Sigmoid colon (tissue), 7 donors: ENCODE measurements around the gene REPS2. TPM values are rescaled to one million over a fixed set of nuclear protein-coding genes. Genes with fewer than 3 reads are reported as not detected.

ENCODE experiments used
- DNase-seq: peaks from one replicate; pipeline ENCODE4 v3.0.0-alpha.2; 2019
- H3K27ac ChIP-seq, 4 donors: fragments of 200-600 bp; sonication (generic); one replicate each; pipeline ENCODE4 v1.5.1; 2016 to 2019; ENCODE audit warnings: mild to moderate bottlenecking in 1 of 4
- H3K27me3 ChIP-seq, 3 donors: fragments of 200-600 bp; sonication (generic); one replicate each; pipeline ENCODE4 v1.5.1; 2019; ENCODE audit warnings: mild to moderate bottlenecking in 1 of 3
- H3K36me3 ChIP-seq, 4 donors: fragments of 200-600 bp; sonication (generic); one replicate each; pipeline ENCODE4 v1.5.1; 2016 to 2019
- H3K4me1 ChIP-seq, 4 donors: fragments of 200-600 bp; sonication (generic); one replicate each; pipeline ENCODE4 v1.5.1; 2017 to 2019
- H3K4me3 ChIP-seq, 4 donors: fragments of 200-600 bp; sonication (generic); one replicate each; pipeline ENCODE4 v1.5.1; 2017 to 2019; ENCODE audit warnings: mild to moderate bottlenecking in 2 of 4, moderate library complexity in 1 of 4
- H3K9me3 ChIP-seq, 4 donors: fragments of 200-600 bp in 3 of 4; sonication (generic) in 3 of 4; one replicate each; pipeline versions ENCODE4 v1.5.1 to v1.6.1; 2013 to 2019
- CTCF ChIP-seq, 4 experiments: fragments of 450-650 bp in 3 of 4; fragments of 200-600 bp in 1 of 4; IDR thresholded peaks; one replicate each; pipeline ENCODE4 v1.5.1; 2016 to 2019; ENCODE audit warnings: antibody characterized with exemption in 4 of 4, mild to moderate bottlenecking in 3 of 4, moderate library complexity in 2 of 4
- EP300 ChIP-seq, 4 donors: sonication (generic); formaldehyde crosslinking; IDR thresholded peaks; one replicate each; pipeline ENCODE4 v1.6.1; 2017; ENCODE audit warnings: antibody characterized with exemption in 4 of 4
- POLR2A ChIP-seq, 2 donors: fragments of 450-650 bp; IDR thresholded peaks; one replicate each; pipeline ENCODE4 v1.6.1; 2016; ENCODE audit warnings: antibody characterized with exemption in 2 of 2, mild to moderate bottlenecking in 2 of 2, moderate library complexity in 2 of 2
- POLR2AphosphoS5 ChIP-seq, 4 donors: sonication (generic); formaldehyde crosslinking; IDR thresholded peaks; one replicate each; pipeline ENCODE4 v1.6.1; 2017; ENCODE audit warnings: antibody characterized with exemption in 4 of 4
- WGBS, 2 donors: extraction: QIAGEN DNeasy Blood & Tissue Kit; methylation state at CpG; one replicate each; pipeline ENCODE4 v1.1.7; 2013; 5-methylcytosine and 5-hydroxymethylcytosine counted together
- intact Hi-C: fragments of 100-400 bp; cut with DNase I; formaldehyde crosslinking; loops from one replicate; pipeline ENCODE4 v1.15.1; 2023
- polyA plus RNA-seq, 3 donors: library from polyadenylated mRNA; stranded (reverse); fragments of 200-250 nt; gene quantifications; one replicate each; pipeline ENCODE4 v1.2.3, GENCODE V29; 2013
- small RNA-seq, 3 donors: library from RNA; depleted of rRNA; stranded (forward); fragments of <200 nt; gene quantifications; one replicate each; pipeline ENCODE3, GENCODE V24; 2016
- total RNA-seq, 4 donors: library from RNA; depleted of rRNA; stranded (reverse); fragments of >200 nt; gene quantifications; one replicate each; pipeline ENCODE4 v1.1.0, GENCODE V29; 2016
- donor health status: healthy with polysubstance abuse.
- donor health status: Bipolar disorder and iron deficiency.
- donor health status: healthy.

Gene REPS2
- total and polyA plus RNA-seq, 7 donors = 2.4 to 10.9 (median 6.1) TPM

GRCh38 chrX:17187136-17187756 lies 240.8 kb downstream of the REPS2 start:
- H3K27ac ChIP-seq = no peak overlapping the region
- no peaks in the 10 kb centered on the region for H3K36me3 ChIP-seq
- TF ChIP-seq CTCF (IDR thresholded peaks at IDR 0.05) (no peak), POLR2A (IDR thresholded peaks at IDR 0.05) (no peak), EP300 (IDR thresholded peaks at IDR 0.05) (no peak), POLR2AphosphoS5 (IDR thresholded peaks at IDR 0.05) (no peak)
- no peaks in the 10 kb centered on the region for H3K9me3 ChIP-seq
- H3K27me3 ChIP-seq = no peaks in the 10 kb centered on the region
- intact Hi-C loops = no loop called here
- H3K4me1 ChIP-seq = peaks cover 0 to 6% (median 0%) of the 10 kb centered on the region in 4 donors
- WGBS, 2 donors = 80 to 92% methylated on average over 7 of the region's 7 CpGs
- DNase-seq = no peak
- H3K4me3 ChIP-seq = no peak overlapping the region

DNA sequence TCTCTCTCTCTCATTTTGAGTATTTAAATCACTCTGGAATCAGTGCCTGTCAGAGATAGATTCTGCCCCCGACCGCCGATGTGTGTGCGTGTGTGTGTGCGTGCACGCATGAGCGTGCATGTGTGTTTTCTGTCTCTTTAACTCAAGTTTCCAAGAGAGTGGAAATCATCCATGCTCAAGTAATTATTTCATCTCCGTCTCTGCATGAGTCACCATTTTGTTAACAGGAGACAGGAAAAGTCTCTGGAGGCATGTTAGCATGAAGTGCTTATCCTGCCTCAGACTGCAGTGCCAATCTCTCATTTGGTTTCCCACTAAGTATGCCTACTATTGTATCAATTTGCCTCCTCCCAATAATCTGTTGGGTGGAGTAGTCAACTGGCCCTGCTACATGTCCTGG lies 245.6 kb downstream of the REPS2 start:
- Histone ChIP-seq H3K4me1 (peaks cover 0 to 4% (median 0%) of the 10 kb centered on the region in 4 donors), H3K27me3 (no peaks in the 10 kb centered on the region), H3K36me3 (no peaks in the 10 kb centered on the region), H3K9me3 (no peaks in the 10 kb centered on the region), H3K4me3 (no peak overlapping the region), H3K27ac (no peak overlapping the region)
- WGBS, 2 donors = 95 to 96% methylated on average over 8 of the region's 8 CpGs
- TF ChIP-seq EP300 (IDR thresholded peaks at IDR 0.05) (no peak), POLR2AphosphoS5 (IDR thresholded peaks at IDR 0.05) (no peak), POLR2A (IDR thresholded peaks at IDR 0.05) (no peak), CTCF (IDR thresholded peaks at IDR 0.05) (no peak)
- DNase-seq = no peak
- intact Hi-C loops = no loop called here

Small RNA genes within 50 kb of the gene (small RNA-seq; reads per million reads assigned to genes)
- 0 reads per million in 3 donors for gene RF00019
- gene RF00190 = 0 reads per million in 3 donors

Other genes with a start within 250 kb of the REPS2 start
- 10 to 100 TPM; 11.7 to 23.0 (median 16.0) TPM for gene CTPS2, start 234.0 kb upstream of the REPS2 start, total RNA-seq
- 1 to 10 TPM; 6.0 to 8.3 (median 7.9) TPM for gene CTPS2, start 234.0 kb upstream of the REPS2 start, polyA plus RNA-seq
- gene SYAP1, start 227.0 kb upstream of the REPS2 start, total RNA-seq = 10 to 100 TPM; 17.5 to 19.9 (median 19.4) TPM
- 10 to 100 TPM; 19.1 to 31.4 (median 22.2) TPM for gene SYAP1, start 227.0 kb upstream of the REPS2 start, polyA plus RNA-seq
- 10 to 100 TPM; 11.5 to 20.1 (median 13.2) TPM for gene TXLNG, start 160.2 kb upstream of the REPS2 start, total RNA-seq
- gene TXLNG, start 160.2 kb upstream of the REPS2 start, polyA plus RNA-seq = 1 to 10 TPM; 3.9 to 7.4 (median 5.4) TPM
- gene RBBP7, start 76.3 kb upstream of the REPS2 start, total RNA-seq = 100 to 1,000 TPM in 3 of 4 donors, 10 to 100 TPM in 1; 99.8 to 130 (median 118) TPM
- 100 to 1,000 TPM in 1 of 3 donors, 10 to 100 TPM in 2; 59.4 to 110 (median 70.9) TPM for gene RBBP7, start 76.3 kb upstream of the REPS2 start, polyA plus RNA-seq